GM12864 (cell line): ENCODE measurements around the gene TNNT1.
"Not testable (repeated sequence)": the region's sequence is repeated elsewhere in the genome, so short reads cannot be mapped to it uniquely, and the experiment has no call there.

Experiments used
- DNase-seq: peaks from one replicate; pipeline ENCODE4 v3.0.0-alpha.2; 2011; ENCODE audit warnings: low read depth
- H3K4me3 ChIP-seq: 2 replicates; pipeline ENCODE4 v1.5.1; 2011; ENCODE audit warnings: mild to moderate bottlenecking, low read depth, low read length, control low read depth
- TF ChIP-seq, protein P1 (sequence below): IDR thresholded peaks from 2 replicates; pipeline ENCODE4 v1.5.1; 2011; ENCODE audit warnings: low read depth, mild to moderate bottlenecking, moderate library complexity, low read length, control low read depth, inconsistent platforms; ENCODE audit errors: missing control alignments

TNNT1 gene

DNA sequence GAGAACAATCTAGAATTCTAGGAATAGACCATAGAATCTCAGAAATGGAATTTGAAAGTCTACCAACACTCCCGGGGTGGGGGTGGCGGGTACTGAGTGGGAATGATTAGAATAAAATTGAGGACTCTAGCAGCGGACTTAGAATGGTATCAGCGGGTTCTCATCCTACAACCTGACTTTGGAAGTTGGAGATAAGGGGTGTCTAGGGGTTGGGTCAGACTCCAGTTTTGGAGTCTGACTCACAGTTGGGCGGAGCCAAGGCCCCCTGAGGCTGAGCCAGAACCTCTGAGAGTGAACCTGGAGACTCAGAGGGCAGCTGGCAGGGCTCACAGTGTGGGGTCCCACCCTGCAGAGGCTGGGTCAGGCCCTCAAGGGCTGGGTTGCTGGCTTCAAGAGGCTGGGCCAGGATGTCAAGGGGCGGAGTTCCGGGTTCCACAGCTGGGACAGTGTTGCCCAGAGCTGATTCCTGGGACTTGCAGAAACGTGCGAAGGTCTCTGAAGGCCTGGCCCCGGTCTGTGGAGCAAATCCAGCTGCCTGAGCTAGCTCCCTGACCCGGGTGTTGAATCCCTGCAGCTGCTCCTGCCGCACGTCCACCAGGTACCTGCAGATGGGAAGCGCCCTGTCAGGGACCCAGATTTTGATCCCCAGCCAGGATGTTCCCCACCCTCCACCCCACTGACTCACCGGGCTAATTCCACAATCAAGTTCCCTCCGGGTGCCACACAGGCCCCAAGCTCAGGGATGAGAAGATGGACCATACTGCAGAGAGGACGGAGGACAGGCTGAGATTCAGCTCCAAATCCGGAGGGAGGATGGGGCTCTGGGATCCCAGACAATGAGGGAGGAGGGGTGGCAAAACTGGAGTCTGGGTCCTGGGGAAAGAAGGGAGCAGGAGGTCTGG is 10.1 kb upstream of the TNNT1 start:
- no peak overlapping the region for H3K4me3 ChIP-seq
- TF ChIP-seq, protein P1, sequence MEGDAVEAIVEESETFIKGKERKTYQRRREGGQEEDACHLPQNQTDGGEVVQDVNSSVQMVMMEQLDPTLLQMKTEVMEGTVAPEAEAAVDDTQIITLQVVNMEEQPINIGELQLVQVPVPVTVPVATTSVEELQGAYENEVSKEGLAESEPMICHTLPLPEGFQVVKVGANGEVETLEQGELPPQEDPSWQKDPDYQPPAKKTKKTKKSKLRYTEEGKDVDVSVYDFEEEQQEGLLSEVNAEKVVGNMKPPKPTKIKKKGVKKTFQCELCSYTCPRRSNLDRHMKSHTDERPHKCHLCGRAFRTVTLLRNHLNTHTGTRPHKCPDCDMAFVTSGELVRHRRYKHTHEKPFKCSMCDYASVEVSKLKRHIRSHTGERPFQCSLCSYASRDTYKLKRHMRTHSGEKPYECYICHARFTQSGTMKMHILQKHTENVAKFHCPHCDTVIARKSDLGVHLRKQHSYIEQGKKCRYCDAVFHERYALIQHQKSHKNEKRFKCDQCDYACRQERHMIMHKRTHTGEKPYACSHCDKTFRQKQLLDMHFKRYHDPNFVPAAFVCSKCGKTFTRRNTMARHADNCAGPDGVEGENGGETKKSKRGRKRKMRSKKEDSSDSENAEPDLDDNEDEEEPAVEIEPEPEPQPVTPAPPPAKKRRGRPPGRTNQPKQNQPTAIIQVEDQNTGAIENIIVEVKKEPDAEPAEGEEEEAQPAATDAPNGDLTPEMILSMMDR, result no peak
- DNase-seq, result no peak

DNA sequence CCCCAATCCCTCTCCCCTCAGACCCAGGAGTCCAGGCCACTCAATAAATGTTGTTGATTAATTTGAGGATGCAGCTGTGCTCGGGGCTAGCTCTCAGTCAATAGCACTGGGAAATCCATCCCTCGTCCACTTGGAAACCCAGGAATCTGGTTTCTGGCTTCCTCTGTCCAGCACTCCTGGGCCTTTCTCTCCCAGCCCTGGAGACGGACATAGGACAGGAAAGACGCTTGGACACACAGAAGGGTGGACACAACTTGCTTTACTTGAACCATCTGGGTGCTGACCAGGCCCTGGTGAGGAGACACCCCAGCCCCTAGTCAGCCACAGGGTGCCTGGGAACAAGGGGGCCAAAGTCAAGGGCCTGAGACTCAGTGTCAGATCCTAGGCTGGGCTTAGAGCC is 9.4 kb upstream of the TNNT1 start:
- DNase-seq, result no peak

DNA sequence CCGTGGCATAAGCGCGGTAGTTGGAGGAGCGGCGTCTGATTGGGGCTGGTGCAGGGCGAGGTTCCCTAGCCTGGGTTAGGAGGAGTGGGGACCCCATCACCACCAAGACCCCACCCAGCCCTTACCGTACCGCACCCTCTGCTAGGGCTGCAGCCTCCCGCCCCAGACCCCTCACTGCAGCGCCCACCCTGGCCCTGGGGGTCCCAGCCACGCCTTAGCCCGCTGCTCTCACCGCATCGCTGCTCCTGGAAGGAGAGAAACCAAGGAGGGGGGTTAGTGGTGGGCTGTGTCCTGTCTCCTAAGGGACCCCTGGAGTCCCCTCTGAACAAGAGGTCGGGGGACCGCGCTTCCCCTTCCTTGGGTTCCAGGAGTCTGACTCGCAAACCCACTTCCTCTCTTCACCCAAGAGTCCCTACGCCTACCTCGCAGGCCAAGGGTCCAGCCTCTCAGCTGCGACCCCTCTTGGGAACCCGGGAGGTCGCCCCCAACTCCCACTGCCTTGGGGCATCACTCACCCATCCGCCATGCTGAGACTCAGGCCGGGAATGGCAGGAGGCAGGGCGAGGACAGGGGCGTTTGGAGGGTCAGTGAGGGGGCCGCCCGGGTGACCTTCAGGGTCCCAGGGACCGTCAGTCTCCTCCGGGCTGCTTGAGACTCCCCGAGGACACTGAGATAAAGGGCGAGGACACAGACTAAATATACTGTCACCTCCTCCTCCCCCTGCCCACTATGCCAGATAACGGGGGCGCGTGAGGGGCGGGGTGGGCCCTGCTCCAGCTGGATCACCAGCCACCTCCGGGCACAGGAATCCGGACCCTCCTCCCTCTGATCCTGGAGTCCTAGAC is 8.3 kb upstream of the TNNT1 start, which contains the start of gene TNNI3:
Gene TNNI3 (minus strand): TSS at position 669 of the 845 bp plus-strand sequence. CDS start 143 bp downstream, at position 526.
- H3K4me3 ChIP-seq, result no peak within 1 kb of the TSS
- TF ChIP-seq, protein P1, result no peak

More for the DNA sequence above, 9.4 kb upstream of the TNNT1 start:
- TF ChIP-seq, protein P1, result no peak
- H3K4me3 ChIP-seq, result no peak overlapping the region

DNA sequence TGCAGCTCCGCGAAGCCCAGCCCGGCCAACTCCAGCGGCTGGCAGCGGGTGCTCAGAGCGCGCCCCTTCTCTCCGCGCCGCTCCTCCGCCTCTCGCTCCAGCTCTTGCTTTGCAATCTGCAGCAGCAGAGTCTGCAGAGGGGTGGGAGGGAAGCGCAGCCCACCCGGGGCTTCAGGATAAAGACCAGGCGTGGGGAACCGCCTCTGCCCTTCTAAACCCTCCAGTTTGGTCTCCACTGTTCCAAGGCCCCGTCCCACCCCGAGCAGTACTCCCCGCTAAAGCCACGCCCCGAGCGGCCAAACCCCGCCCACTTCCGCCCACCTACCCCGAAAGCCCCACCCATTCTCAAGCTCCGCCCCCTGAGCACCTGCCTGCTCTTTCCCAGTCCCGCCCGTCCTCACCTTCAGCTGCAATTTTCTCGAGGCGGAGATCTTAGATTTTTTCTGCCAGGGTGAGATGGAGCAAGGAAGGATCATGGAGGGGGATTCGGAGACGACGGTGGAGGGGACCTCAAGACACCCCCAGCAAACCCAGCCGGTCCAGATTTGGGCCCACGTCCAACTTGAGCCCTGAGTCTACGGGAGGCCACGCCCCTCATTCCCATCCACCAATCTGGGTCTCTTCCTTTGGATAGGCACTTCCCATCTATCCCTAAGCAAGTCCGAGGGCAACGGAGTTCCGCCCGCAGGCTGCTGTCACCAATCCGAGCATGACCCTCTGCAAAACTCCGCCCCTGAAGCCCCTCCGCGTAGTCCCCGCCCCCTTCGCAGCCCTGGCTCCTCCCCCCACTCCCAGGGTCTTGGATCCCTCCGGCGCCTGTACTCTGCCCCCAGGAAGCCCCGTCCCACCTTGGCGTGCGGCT is 7.4 kb upstream of the TNNT1 start:
- TF ChIP-seq, protein P1, result no peak
- no peak overlapping the region; the same call in 1 of the 2 replicates for H3K4me3 ChIP-seq
- DNase-seq, result no peak

More for the DNA sequence above, 8.3 kb upstream of the TNNT1 start, which contains the start of gene TNNI3:
- no peak for DNase-seq

DNA sequence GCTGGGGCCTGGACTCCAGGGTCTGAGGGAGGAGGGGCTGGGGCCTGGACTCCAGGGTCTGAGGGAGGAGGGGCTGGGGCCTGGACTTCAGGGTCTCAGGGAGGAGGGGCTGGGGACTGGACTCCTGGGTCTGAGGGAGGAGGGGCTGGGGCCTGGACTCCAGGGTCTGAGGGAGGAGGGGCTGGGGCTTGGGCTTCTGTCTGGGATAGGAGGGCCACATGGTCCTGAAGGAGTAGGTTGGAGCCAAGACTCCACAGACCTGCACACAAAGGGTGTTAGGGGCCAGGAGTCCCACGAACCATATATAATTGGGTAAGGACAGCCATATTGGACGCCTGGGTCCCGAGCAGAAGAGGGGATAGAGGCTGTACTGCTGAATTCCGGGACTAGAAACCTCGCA is 6.8 kb upstream of the TNNT1 start:
- H3K4me3 ChIP-seq, DNase-seq: not testable (repeated sequence)

DNA sequence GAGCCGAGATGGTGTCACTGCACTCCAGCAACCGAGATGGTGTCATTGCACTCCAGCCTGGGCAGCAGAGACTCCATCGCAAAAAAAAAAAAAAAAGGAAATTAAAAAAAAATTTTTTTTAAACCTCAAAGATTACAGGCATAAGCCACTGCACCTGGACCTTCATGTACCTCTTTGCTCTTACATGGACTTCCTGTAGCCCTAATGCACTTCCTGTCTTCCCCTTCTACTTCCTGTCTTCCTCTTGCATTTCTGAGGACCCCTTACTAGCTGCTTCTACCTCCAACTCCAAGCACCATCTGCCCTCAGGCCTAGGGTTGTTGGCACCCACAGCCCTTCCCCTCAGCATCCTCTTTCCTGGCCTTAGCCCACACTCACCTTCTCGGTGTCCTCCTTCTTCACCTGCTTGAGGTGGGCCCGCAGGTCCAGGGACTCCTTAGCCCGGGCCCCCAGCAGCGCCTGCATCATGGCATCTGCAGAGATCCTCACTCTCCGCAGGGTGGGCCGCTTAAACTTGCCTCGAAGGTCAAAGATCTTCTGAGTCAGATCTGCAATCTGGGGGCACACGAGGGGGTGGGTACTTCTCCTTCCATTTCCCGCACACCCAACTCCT is 4.8 kb upstream of the TNNT1 start:
- TF ChIP-seq, protein P1, result no peak
- no peak overlapping the region for H3K4me3 ChIP-seq
- no peak for DNase-seq
